Ureter (tissue), 1 donor: Measurements from ENCODE around the gene BRIP1. TPM values are rescaled to one million over a fixed set of nuclear protein-coding genes. Genes with fewer than 3 reads are reported as not detected.

Experiments used
- DNase-seq: peaks from one replicate; pipeline ENCODE4 v3.0.0-alpha.2; 2020; ENCODE audit warnings: low spot score
- total RNA-seq: library from RNA; stranded (reverse); gene quantifications from one replicate; pipeline ENCODE4 v1.2.4, GENCODE V29; 2023
- donor health status: DM: yes; HTN: yes; CAD: no.

BRIP1 gene
- total RNA-seq, 1 donor from 2014 or later = 2.0 TPM

- DNase-seq = no peak
Measured at GRCh38 chr17:61662741-61663140, 200.6 kb downstream of the BRIP1 start.

DNA sequence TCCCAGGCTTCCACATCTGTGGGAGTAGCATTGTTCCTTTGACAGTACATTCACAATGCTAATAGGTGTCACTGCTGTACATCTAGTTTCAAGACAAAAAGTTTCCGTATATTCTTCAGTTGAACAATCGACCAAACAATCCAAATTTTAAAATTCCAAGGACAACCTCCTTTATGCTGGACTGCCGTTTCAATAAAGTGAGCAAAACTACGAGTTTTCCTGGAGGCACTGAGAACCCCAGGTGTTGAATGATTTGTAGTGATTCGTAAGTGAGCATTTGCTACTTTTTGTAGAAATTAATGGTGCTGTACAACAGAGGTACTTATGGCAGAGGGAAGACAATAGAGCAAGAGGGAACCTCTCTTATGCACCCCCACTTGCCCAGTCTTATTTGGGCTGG is 201.1 kb downstream of the BRIP1 start:
- no peak for DNase-seq

GRCh38 chr17:61660746-61661485 is 202.4 kb downstream of the BRIP1 start:
- no peak for DNase-seq

GRCh38 chr17:61659437-61659836 is 203.9 kb downstream of the BRIP1 start:
- DNase-seq = no peak

GRCh38 chr17:61658183-61658582 is 205.1 kb downstream of the BRIP1 start:
- DNase-seq = no peak

- DNase-seq = no peak
Measured at GRCh38 chr17:61657338-61657737, 206.0 kb downstream of the BRIP1 start.

GRCh38 chr17:61656721-61657217 is 206.6 kb downstream of the BRIP1 start:
- no peak for DNase-seq

GRCh38 chr17:61650749-61651148 is 212.6 kb downstream of the BRIP1 start:
- no peak for DNase-seq

GRCh38 chr17:61648587-61648986 is 214.7 kb downstream of the BRIP1 start:
- no peak for DNase-seq

GRCh38 chr17:61647047-61647446 is 216.3 kb downstream of the BRIP1 start:
- no peak for DNase-seq

- DNase-seq = no peak
Measured at GRCh38 chr17:61646482-61646881, 216.8 kb downstream of the BRIP1 start.

- DNase-seq = no peak
Measured at GRCh38 chr17:61645920-61646319, 217.4 kb downstream of the BRIP1 start.

DNA sequence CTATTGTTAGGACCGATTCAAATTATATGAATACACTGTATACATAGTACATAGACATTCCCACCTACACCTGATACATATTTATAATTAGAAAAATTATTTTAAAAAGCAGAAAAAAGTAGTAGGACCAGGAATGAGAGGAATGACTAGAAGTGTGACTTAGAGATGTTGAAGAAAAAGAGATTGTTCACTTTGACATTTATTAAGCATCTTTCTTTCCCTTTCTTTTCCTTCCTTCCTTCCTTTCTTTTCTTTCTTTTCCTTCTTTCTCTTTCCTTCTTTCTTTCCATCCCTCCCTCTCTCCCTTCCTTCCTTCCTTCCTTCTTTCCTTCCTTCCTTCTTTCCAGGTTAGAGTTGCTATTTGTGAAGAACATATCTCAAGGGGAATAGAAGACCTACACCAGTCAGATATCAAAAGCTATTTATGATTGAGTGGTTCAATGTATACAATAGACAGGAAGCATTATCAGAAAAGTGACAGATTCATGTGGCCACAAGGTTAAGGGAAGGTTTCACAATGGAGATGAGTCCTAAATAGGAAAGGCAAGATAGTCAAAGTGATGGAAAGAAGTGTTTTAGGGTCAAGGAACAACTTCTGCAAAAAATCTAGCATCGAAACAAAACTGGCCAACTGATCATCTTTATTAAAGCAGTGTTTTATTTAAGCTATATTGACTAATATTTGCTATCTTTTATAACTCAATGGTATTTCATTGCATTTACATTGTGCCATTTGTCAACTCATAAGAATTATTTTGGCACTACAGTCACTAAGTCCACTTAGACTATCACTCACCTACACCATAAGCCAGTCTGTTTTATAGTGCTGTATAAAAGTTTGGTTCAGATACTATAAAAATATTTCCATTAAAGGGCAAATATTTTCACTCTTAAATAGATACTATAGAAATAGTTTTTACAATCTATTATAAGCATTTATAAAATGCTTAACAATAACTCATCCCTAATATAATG is 218.2 kb downstream of the BRIP1 start:
- no peak for DNase-seq

DNA sequence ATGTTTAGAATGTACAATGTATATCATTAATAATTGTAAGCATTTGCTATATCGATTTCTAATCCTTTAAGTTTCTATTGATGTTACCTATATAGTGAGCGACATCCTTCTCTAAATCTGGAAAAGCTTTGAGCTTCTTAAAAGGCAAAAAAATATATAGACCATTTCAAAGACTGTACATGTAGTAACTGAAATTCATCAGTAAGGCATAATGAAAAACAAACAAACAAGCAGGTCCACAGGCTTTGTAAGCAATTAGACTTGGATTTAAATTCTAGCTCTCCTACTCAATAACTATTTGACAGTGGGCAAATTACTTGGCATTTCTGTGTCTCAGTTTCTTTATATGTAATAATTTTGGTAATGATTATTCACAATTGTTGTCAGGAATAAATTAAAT is 220.6 kb downstream of the BRIP1 start:
- DNase-seq = no peak

GRCh38 chr17:61641715-61642114 is 221.6 kb downstream of the BRIP1 start:
- no peak for DNase-seq

DNA sequence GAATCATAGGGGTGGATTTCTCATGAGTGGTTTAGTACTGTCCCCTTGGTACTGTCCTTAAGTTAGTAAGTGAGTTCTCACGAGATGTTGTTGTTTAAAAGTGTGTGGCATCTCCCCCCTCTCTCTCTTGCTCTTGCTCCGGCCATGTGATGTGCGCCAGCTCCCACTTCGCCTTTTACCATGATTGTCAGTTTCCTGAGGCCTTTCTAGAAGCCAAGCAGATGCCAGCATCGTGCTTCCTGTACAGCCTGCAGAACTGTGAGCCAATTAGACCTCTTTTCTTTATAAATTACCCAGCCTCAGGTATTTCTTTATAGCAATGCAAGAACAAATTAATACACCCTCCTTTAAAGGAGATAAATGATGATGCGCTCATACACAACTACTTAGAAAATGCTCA is 222.2 kb downstream of the BRIP1 start:
- DNase-seq = no peak

GRCh38 chr17:61639818-61640217 is 223.5 kb downstream of the BRIP1 start:
- DNase-seq = no peak

DNA sequence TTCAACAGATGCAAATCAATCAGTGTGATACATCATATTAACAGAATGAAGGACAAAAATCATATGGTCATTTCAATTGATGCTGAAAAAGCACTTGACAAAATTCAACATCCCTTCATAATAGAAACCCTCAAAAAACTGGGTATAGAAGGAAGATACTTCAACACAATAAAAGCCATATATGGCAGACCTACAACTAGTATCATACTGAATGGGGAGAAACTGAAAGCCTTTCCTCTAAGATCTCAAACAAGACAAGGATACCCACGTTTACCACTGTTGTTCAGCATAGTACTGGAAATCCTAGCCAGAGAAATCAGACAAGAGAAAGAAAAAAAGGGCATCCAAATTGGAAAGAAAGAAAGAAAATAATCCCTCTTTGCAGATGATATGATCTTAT is 225.2 kb downstream of the BRIP1 start:
- DNase-seq = no peak

DNA sequence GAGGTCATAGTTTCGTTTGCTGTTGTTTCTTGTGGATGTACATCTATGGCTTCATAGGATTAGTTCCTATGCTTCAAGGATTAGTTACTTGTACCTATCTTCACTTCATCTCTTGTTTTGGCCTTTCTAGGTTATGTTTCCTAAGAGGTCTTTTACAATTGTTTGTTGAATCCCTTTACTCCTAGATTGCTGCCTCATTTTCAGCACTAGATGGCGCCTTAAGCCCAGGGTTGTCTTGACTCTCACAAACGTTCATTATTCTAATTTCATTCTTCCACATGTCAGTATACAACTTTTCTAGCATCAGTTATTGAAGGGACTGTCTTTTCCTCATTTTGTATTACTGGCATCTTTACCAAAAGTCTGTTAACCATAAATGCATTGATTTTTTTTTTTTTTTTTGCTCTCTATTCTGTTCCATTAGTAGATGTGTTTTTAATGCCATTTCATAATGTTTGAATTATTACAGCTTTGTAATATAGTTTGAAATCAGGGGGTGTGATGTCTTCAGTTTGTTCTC is 227.4 kb downstream of the BRIP1 start:
- no peak for DNase-seq

GRCh38 chr17:61634942-61635538 is 228.3 kb downstream of the BRIP1 start:
- DNase-seq = no peak

DNA sequence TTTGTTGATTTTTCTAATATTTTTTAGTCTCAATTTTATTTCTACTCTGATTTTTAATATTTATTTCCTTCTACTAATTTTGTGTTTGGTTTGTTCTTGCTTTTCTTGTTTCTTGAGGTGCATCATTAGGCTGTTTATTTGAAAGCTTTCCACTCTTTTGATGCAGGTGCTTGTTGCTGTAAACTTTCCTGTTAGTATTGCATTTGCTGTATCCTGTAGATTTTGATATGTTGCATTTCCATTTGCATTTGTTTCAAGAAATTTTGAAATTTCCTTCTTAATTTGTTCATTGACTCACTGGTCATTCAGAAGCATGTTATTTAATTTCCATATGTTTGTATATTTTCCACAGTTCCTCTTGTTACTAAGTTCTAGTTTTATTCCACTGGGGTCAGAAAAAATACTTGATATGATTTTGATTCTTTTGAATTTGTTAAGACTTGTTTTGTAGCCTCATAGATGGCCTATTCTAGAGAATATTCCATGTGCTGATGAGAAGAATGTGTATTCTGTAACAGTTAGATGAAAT is 229.3 kb downstream of the BRIP1 start:
- no peak for DNase-seq

DNA sequence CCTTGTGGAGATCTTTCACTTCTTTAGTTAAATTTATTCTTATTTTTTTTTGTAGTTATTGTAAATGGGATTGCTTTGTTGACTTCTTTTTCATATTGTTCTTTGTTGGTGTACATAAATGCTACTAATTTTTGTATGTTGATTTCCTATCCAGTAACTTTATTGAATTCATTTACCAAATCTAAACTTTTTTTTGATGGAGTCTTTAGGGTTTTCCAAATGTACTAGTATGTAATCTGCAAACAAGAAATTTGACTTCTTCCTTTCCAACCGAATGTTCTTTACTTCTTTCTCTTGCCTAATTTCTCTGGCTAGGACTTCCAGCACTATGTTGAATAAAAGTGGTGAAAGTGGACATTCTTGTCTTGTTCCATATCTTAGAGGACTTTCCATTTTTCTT is 230.5 kb downstream of the BRIP1 start:
- DNase-seq = no peak
